HUES6 (cell line): ENCODE results near the gene ATG16L2.
"Not testable (repeated sequence)": the region's sequence is repeated elsewhere in the genome, so short reads cannot be mapped to it uniquely, and the experiment has no call there.

Experiments
- H3K27ac ChIP-seq: 2 replicates; pipeline ENCODE4 v1.7.0; 2013; ENCODE audit warnings: low read depth, mild to moderate bottlenecking, low read length, inconsistent platforms
- H3K27me3 ChIP-seq: 2 replicates; pipeline ENCODE4 v1.6.1; 2013; ENCODE audit warnings: low read length; ENCODE audit not compliant: control insufficient read depth, insufficient read depth
- H3K36me3 ChIP-seq: 2 replicates; pipeline ENCODE4 v1.6.1; 2013; ENCODE audit warnings: low read length; ENCODE audit not compliant: control insufficient read depth, insufficient read depth
- H3K4me1 ChIP-seq: 2 replicates; pipeline ENCODE4 v1.6.1; 2013; ENCODE audit warnings: low read length; ENCODE audit not compliant: control insufficient read depth, insufficient read depth
- H3K4me3 ChIP-seq: 2 replicates; pipeline ENCODE4 v1.5.1; 2013; ENCODE audit warnings: low read depth, low read length
- H3K9ac ChIP-seq: one replicate; pipeline ENCODE4 v1.6.1; 2013; ENCODE audit warnings: mild to moderate bottlenecking, low read length
- H3K9me3 ChIP-seq: 2 replicates; pipeline ENCODE4 v1.6.1; 2013; ENCODE audit warnings: low read depth, low read length; ENCODE audit not compliant: control insufficient read depth, insufficient read depth

Gene ATG16L2

DNA sequence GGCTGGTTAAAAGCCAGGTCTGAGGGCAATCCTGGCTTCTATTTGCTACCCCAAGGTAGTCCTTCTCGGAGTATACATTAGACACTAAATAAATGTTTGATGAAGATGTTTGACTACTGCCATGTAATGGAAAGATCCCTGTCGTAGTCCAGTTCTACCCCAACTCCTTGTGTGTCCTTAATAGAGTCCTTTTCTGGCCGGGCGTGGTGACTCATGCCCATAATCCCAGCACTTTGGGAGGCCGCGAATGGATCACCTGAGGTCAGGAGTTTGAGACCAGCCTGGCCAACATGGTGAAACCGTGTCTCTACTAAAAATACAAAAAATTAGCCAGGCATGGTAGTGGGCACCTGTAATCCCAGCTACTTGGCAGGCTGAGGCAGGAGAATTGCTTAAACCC is 23.0 kb upstream of the ATG16L2 start:
- H3K9me3 ChIP-seq, H3K27ac ChIP-seq: not testable (repeated sequence)
- H3K4me1 ChIP-seq = peaks cover 27% of the 10 kb centered on the region

DNA sequence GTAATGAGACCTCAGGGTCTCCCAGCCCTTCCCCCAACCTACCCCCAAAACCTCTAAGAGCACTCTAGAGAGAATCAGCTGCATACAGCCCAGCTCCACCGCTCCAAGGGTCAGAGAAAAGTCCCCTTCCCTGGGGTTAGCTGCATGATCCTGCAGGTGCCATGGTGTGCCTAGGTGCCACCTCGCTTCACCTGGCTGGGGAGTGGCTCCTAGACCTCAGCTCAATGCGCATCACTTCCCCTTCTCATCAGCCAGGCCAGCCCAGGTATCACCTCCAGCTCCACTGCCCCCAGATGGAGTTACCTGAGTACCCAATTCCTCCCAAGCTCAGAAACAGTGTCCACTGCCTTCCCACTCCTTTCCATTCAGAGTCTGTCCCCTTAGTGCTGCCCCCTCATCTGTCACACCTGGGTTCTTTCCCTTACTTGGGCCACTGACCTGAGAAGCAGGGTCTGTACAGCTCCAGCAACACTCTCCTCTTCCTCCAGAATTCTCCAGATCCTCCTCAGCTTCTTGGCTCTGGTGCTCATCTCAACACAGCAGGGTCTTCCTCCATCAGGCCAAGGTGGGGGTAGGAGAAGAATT is 21.7 kb upstream of the ATG16L2 start:
- no peak overlapping the region for H3K9ac ChIP-seq
- H3K4me1 ChIP-seq = peaks cover 15% of the 10 kb centered on the region
- no peak overlapping the region for H3K4me3 ChIP-seq
- no peaks in the 10 kb centered on the region for H3K36me3 ChIP-seq
- no peaks in the 10 kb centered on the region for H3K9me3 ChIP-seq
- no peaks in the 10 kb centered on the region for H3K27me3 ChIP-seq
- no peak overlapping the region for H3K27ac ChIP-seq

More for the DNA sequence above, 23.0 kb upstream of the ATG16L2 start:
- H3K27me3 ChIP-seq, H3K4me3 ChIP-seq, H3K9ac ChIP-seq, H3K36me3 ChIP-seq: not testable (repeated sequence)

DNA sequence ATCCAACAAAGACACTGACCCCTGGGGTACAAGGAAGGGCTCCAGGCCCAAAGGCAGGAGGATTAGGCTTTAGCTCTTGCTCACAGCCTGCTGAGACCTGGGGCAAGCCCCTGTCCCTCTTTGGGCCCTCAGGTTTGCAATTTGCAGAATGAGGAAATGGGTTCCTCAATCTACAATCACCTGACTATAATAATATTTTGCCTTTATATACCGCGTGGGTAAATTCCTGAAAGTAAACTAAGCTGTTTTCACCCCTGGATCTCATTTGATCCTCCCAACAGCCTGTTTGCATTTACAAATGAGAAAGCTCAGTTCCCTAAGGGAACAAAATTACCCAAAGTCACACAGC is 21.2 kb upstream of the ATG16L2 start:
- H3K9me3 ChIP-seq = no peaks in the 10 kb centered on the region
- H3K27ac ChIP-seq = no peak overlapping the region
- H3K4me3 ChIP-seq = peak overlapping the region; percentile 88
- H3K4me1 ChIP-seq = peaks cover 15% of the 10 kb centered on the region
- H3K9ac ChIP-seq = no peak overlapping the region
- H3K27me3 ChIP-seq = no peaks in the 10 kb centered on the region
- H3K36me3 ChIP-seq = no peaks in the 10 kb centered on the region

DNA sequence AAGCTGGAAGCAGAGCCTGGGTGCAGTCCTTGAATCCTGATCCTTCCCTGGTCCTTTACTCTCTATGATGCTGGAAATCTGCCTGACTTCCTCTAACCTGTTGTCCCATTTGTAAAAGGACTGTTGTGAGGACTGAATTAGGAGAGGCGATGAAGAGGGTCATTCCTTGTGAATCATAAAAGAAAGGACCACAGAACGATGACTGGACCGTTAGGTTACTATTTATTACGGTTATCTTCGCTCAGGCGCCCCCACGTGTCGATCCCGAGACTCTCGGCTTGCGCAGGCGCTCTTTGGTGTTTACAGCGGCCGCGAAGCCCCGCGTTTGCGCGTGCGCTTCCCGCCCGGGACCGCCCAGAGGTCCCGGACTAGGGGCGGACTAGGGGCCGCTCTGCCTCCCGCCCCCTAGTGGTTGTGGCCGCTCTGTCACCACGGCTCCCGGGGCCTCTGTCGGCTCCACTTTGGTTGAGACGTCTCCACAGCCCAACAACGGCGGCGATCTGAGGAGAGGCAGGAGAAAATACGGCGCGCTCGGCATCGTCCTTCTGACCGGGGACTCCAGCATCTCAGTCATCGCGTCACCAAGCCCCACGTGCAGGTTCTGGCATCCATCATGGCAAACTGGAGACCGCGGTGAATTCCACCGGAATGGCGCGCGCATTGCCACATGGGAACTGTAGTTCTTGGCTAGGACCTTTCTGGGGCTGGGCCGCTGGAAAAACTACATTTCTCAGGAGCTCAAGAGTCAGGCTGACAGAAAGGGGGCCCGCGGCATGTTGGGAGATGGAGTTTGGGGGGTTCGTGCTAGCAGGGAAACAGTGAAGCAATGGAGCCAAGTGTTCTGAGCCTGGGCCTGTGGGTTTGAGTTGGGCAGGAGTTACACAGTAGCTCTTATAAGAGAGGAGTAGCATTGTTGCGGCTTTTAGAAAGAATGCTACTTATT is 20.5 kb upstream of the ATG16L2 start, which contains the start of gene STARD10:
TSS of gene STARD10 (minus strand) at position 623 of the 943 bp plus-strand sequence. CDS start 12,866 bp downstream, outside the sequence.
- peak within 1 kb of the TSS; percentile 88 for H3K4me3 ChIP-seq
- no peaks in the 10 kb centered on the region for H3K36me3 ChIP-seq
- no peaks in the 10 kb centered on the region for H3K9me3 ChIP-seq
- no peak within 1 kb of the TSS; the same call in 1 of the 2 replicates for H3K27ac ChIP-seq
- H3K27me3 ChIP-seq = no peaks in the 10 kb centered on the region
- H3K9ac ChIP-seq = peak within 1 kb of the TSS; percentile 72
- H3K4me1 ChIP-seq = peaks cover 19% of the 10 kb centered on the region

DNA sequence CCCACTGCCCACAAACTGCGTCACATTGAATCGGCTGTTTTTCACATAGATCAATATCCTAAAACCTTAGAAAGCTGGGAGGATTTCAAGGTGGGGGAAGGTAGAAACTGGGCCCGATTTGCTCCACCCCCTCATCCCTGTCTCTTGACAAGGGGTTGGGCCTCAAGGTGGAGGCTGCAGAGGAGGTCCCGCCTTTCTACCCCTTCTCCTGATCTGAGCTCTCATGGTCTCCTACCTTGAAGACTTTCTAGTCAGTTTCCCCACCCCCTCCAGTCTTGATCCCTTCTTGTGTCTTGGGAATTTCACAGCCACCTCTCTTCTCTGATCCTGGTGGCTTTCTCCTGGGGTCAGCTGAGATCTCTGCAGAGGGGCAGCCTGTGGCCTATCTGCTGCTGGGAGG is 15.8 kb upstream of the ATG16L2 start:
- no peak overlapping the region for H3K4me3 ChIP-seq
- H3K9me3 ChIP-seq = no peaks in the 10 kb centered on the region
- H3K27ac ChIP-seq = no peak overlapping the region
- H3K27me3 ChIP-seq = no peaks in the 10 kb centered on the region
- H3K4me1 ChIP-seq = peaks cover 18% of the 10 kb centered on the region
- no peaks in the 10 kb centered on the region for H3K36me3 ChIP-seq
- no peak overlapping the region for H3K9ac ChIP-seq

DNA sequence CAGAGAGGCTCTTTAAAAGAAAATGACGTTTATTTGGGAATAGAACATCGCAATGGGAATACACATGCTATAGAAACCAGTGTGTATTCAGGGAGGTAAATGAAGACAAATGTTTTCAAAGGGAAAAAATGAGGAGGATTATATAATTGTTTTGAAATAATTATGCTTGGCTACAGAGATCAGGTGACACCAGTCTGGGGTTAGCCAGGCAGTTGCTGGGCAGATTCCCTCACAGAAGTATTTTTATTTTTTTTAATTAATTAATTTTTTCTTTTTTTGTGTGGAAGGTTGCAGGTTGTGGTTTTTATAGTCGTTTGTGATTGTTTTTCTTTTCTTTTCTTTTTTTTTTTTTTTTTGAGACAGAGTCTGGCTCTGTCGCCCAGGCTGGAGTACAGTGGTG is 14.8 kb upstream of the ATG16L2 start:
- Histone ChIP-seq H3K9me3 (no peaks in the 10 kb centered on the region), H3K36me3 (no peaks in the 10 kb centered on the region), H3K4me3 (no peak overlapping the region), H3K9ac (no peak overlapping the region), H3K4me1 (peaks cover 18% of the 10 kb centered on the region), H3K27me3 (no peaks in the 10 kb centered on the region), H3K27ac (no peak overlapping the region)

DNA sequence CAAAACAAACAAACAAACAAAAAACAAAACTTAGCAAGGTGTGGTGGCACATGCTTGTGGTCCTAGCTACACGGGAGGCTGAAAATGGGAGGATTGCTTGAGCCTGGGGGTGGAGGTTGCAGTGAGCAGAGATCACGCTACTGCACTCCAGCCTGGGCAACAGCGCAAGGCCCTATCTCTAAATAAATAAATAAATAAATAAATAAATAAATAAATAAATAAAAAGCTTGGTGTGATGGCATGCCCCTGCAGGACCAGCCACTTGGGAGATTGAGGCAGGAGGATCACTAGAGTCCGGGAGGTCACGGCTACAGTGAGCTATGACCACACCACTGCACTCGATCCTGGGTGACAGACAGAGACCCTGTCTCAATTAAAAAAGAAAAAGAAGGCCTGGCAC is 11.4 kb upstream of the ATG16L2 start:
- H3K27me3 ChIP-seq = no peaks in the 10 kb centered on the region
- no peaks in the 10 kb centered on the region for H3K36me3 ChIP-seq
- H3K9me3 ChIP-seq = no peaks in the 10 kb centered on the region
- peaks cover 15% of the 10 kb centered on the region for H3K4me1 ChIP-seq
- no peak overlapping the region for H3K9ac ChIP-seq
- H3K4me3 ChIP-seq = no peak overlapping the region
- H3K27ac ChIP-seq = no peak overlapping the region

DNA sequence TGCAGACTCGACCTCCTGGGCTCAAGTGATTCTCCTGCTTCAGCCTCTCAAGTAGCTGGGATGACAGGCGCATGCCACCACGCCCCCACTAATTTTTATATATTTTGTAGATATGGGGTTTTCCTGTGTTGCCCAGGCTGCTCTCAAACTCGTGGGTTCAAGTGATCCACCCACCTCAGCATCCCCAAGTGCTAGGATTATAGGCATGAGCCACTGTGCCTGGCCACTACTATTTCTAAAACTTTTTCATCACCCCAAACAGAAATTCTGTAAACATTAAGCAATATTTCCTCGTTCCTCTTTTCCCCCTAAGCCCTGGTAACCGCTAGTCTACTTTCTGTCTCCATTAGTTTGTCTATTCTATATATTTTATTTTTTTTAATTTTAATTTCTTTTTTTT is 9.0 kb upstream of the ATG16L2 start:
- Histone ChIP-seq H3K36me3 (peaks cover 6% of the 10 kb centered on the region), H3K9ac (no peak overlapping the region), H3K4me1 (no peaks in the 10 kb centered on the region), H3K9me3 (no peaks in the 10 kb centered on the region), H3K4me3 (no peak overlapping the region), H3K27ac (no peak overlapping the region), H3K27me3 (no peaks in the 10 kb centered on the region)

DNA sequence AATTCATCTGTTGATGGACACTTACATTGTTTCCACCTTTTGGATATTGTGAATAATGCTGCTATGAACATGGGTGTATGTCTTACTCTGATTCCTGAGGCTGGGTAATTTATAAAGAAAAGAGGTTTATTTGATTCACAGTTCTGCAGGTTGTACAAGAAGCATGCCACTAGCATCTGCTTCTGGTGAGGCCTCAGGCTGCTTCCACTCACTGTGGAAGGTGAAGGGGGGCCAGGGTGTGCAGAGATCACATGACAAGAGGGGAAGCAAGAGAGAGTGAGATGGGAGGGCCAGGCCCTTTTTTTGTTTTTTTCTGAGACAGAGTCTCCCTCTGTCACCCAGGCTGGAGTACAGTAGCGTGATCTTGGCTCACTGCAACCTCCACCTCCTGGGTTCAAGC is 7.8 kb upstream of the ATG16L2 start:
- not testable (repeated sequence) for H3K9ac ChIP-seq, H3K4me3 ChIP-seq, H3K36me3 ChIP-seq, H3K9me3 ChIP-seq, H3K27me3 ChIP-seq, H3K27ac ChIP-seq, H3K4me1 ChIP-seq

DNA sequence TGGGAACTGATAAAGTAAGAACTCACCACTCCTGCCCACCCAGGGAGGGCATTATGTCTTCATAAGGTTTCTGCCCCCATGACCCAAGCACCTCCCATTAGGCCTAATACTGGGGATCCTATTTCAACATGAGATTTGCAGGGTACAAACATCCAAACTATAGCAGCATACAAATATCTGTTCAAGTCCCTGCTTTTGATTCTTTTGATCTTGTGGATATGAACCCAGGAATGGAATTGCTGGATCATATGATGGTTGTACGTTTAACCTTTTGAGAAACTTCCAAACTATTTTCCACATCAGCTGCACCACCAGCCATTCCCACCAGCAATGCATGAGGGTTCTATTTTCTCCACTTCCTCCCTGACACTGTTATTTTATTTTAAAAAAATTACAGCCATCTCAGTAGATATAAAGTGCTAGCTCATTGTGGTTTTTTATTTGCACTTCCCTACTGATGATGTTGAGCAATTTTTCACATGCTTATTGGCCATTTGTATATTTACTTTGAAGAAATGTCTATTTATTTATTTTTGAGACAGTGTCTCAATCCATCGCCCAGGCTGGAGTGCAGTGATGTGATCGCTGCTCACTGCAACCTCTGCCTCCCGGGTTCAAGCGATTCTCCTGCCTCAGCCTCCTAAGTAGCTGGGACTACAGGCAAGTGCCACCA is 7.1 kb upstream of the ATG16L2 start:
- no peaks in the 10 kb centered on the region for H3K4me1 ChIP-seq
- H3K36me3 ChIP-seq = peaks cover 9% of the 10 kb centered on the region
- no peak overlapping the region for H3K4me3 ChIP-seq
- no peaks in the 10 kb centered on the region for H3K27me3 ChIP-seq
- no peak overlapping the region for H3K9ac ChIP-seq
- H3K27ac ChIP-seq = no peak overlapping the region
- no peaks in the 10 kb centered on the region for H3K9me3 ChIP-seq

DNA sequence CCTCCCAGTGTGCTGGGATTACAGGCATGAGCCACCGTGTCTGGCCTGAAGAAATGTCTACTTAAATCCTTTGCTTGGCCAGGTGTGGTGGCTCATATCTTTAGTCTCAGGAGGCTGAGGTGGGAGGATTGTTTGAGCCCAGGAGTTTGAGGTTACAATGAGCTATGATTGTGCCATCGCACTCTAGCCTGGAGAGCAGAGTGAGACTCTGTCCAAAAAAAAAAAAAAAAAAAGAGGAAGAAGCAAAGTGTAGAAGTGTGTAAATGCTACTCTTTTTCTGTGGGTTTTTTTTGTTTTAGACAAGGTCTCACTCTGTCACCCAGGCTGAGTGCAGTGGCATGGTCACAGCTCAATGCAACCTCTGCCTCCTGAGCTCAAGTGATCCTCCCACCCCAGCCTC is 6.4 kb upstream of the ATG16L2 start:
- H3K27ac ChIP-seq = no peak overlapping the region
- no peak overlapping the region for H3K9ac ChIP-seq
- H3K27me3 ChIP-seq = no peaks in the 10 kb centered on the region
- H3K9me3 ChIP-seq = no peaks in the 10 kb centered on the region
- H3K4me3 ChIP-seq = no peak overlapping the region
- H3K36me3 ChIP-seq = peaks cover 9% of the 10 kb centered on the region
- H3K4me1 ChIP-seq = peaks cover 5% of the 10 kb centered on the region
